Heart right ventricle (tissue), 16 donors: ENCODE data around the gene TRIM63. TPM values are rescaled to one million over a fixed set of nuclear protein-coding genes. Genes with fewer than 3 reads are reported as not detected.
"Not testable (repeated sequence)": the region's sequence is repeated elsewhere in the genome, so short reads cannot be mapped to it uniquely, and the experiment has no call there.

ENCODE experiments used
- ATAC-seq, 8 donors: fragments of 200-7000 bp; cut with Tn5 transposase; one replicate each; pipeline ENCODE4 v1.9.1; 2020; ENCODE audit warnings: mild to moderate bottlenecking in 8 of 8, moderate library complexity in 8 of 8, moderate number of reproducible peaks in 1 of 8
- DNase-seq, 2 donors: peaks; one replicate each; pipeline ENCODE4 v3.0.0-alpha.2; 2020
- H3K27ac ChIP-seq, 10 donors: fragments of 200-600 bp; sonication (generic) in 2 of 10; one replicate each; pipeline versions ENCODE4 v1.5.0 to v1.8.0; 2020 to 2022; ENCODE audit warnings: mild to moderate bottlenecking in 3 of 10
- H3K27me3 ChIP-seq, 7 donors: fragments of 200-600 bp; one replicate each; pipeline ENCODE4 v1.8.0; 2021 to 2022; ENCODE audit warnings: mild to moderate bottlenecking in 2 of 7
- H3K36me3 ChIP-seq, 9 donors: fragments of 200-600 bp; sonication (generic) in 1 of 9; one replicate each; pipeline versions ENCODE4 v1.5.0 to v1.8.0; 2020 to 2022; ENCODE audit warnings: mild to moderate bottlenecking in 2 of 9
- H3K4me1 ChIP-seq, 9 donors: fragments of 200-600 bp; sonication (generic) in 1 of 9; one replicate each; pipeline versions ENCODE4 v1.5.0 to v1.8.0; 2020 to 2022; ENCODE audit warnings: mild to moderate bottlenecking in 4 of 9
- H3K4me3 ChIP-seq, 10 donors: fragments of 200-600 bp; sonication (generic) in 2 of 10; one replicate each; pipeline versions ENCODE4 v1.5.0 to v1.8.0; 2020 to 2022; ENCODE audit warnings: mild to moderate bottlenecking in 7 of 10, moderate library complexity in 2 of 10
- H3K9me3 ChIP-seq, 11 donors: fragments of 200-600 bp in 10 of 11; sonication (generic) in 2 of 11; one replicate each; pipeline versions ENCODE4 v1.5.0 to v1.8.0; 2013 to 2022; ENCODE audit warnings: mild to moderate bottlenecking in 2 of 11, control low read depth in 1 of 11, moderate library complexity in 1 of 11
- CTCF ChIP-seq, 9 donors: fragments of 200-600 bp; sonication (generic) in 2 of 9; IDR thresholded peaks; one replicate each; pipeline versions ENCODE4 v1.5.0 to v1.8.0; 2021 to 2022; ENCODE audit warnings: antibody characterized with exemption in 9 of 9, mild to moderate bottlenecking in 5 of 9, moderate library complexity in 1 of 9
- WGBS, 2 donors: extraction: QIAGEN DNeasy Blood & Tissue Kit; methylation state at CpG; one replicate each; pipeline ENCODE4 v1.1.7; 2013; ENCODE audit warnings: inconsistent platforms in 1 of 2; 5-methylcytosine and 5-hydroxymethylcytosine counted together
- intact Hi-C, 10 donors: fragments of 100-400 bp; cut with DNase I; formaldehyde crosslinking; loops; one replicate each; pipeline versions ENCODE4 v1.11.1 to v1.14.2; 2022
- polyA plus RNA-seq, 2 donors: library from polyadenylated mRNA; stranded (reverse); fragments of 200-250 nt; gene quantifications; one replicate each; pipeline ENCODE4 v1.2.3, GENCODE V29; 2013
- total RNA-seq, 10 donors: library from RNA; stranded (reverse); fragmentation: NEBNext Ultra II Directional in 3 of 10; extraction: Animal tissue kit (Norgen Biotek cat#: 25700) in 3 of 10; gene quantifications; one replicate each; pipeline versions ENCODE4 v1.2.1 to v1.2.4, GENCODE V29; 2021 to 2023
- donor health status: Arrhythmogenic right ventricular cardiomyopathy.
- donor health status: ischemic (EF 13 %, LVEDD 7.1; RV severe dilation, severe dysfunction).
- donor health status: healthy with polysubstance abuse.
- donor health status: DM: no; HTN: yes; CAD: no.
- donor health status: DM: no; HTN: no; CAD: no.
- donor health status: ischemic (EF 25% LVEDD 6.9; RV normal size, moderate dysfunction).
- donor health status: ischemic (EF 25% LVEDD 5.7; RV mildly dilated, moderate dysfunction).
- donor health status: healthy.
- donor health status: DM: yes; HTN: yes; CAD: no.
- donor health status: Ischemic cardiomyopathy.
- donor health status: ischemic (EF 35%, LVEDD 5.7; RV mildly dilated, moderate dysfunction).
- donor health status: nonischemic (EF 11% LVEDD 7.7; RV severe dilation, severe dysfunction).
- donor health status: DM: yes; HTN: yes; CAD: no.
- donor health status: PGD.
- donor health status: ischemic (EF 29% LVEDD 5.4; RV normal size, mild dysfunction).
- donor health status: nonischemic (EF 23%, LVEDD 6.1; RV moderate dilation, normal function).

TRIM63 gene
- total and polyA plus RNA-seq, 12 donors: 191 to 415 (median 222) TPM

- not testable (repeated sequence) for H3K36me3 ChIP-seq, H3K27me3 ChIP-seq, H3K9me3 ChIP-seq, H3K27ac ChIP-seq, H3K4me3 ChIP-seq, ATAC-seq, DNase-seq
- peaks cover 0 to 21% (median 9%) of the 10 kb centered on the region in 9 donors for H3K4me1 ChIP-seq
- intact Hi-C loops: loop anchor here (1.0 to 10.0 kb wide), 15 partner anchors 40 to 310 kb away; partner anchors contain the start of genes CEP85 (in 5 of the 10), LIN28A (in 2 of the 10), C1orf232 (in 1 of the 10) and ZNF593 (in 1 of the 10)
- TF ChIP-seq CTCF (IDR thresholded peaks at IDR 0.05): peak in 1 of 9 donors; percentile 3
- 36 to 40% methylated on average over 5 of the region's 5 CpGs for WGBS, 2 donors
Measured at GRCh38 chr1:26105226-26105548, 37.8 kb upstream of the TRIM63 start.

- Histone ChIP-seq H3K4me3 (no peak overlapping the region), H3K36me3 (no peaks in the 10 kb centered on the region), H3K9me3 (no peaks in the 10 kb centered on the region), H3K27ac (no peak overlapping the region), H3K4me1 (peaks cover 0 to 16% (median 5%) of the 10 kb centered on the region in 9 donors), H3K27me3 (no peaks in the 10 kb centered on the region)
- ATAC-seq (no peak), DNase-seq (no peak)
- WGBS, 2 donors: 34 to 43% methylated on average over 2 of the region's 2 CpGs
- TF ChIP-seq CTCF (IDR thresholded peaks at IDR 0.05): no peak
- intact Hi-C loops: loop anchor here in 8 of 10 donors (2.0 to 10.0 kb wide), 8 partner anchors 45 to 312 kb away; partner anchors contain the start of genes CEP85 (in 2 of the 8) and LIN28A (in 2 of the 8)
Measured at GRCh38 chr1:26102526-26102925, 35.1 kb upstream of the TRIM63 start.

DNA sequence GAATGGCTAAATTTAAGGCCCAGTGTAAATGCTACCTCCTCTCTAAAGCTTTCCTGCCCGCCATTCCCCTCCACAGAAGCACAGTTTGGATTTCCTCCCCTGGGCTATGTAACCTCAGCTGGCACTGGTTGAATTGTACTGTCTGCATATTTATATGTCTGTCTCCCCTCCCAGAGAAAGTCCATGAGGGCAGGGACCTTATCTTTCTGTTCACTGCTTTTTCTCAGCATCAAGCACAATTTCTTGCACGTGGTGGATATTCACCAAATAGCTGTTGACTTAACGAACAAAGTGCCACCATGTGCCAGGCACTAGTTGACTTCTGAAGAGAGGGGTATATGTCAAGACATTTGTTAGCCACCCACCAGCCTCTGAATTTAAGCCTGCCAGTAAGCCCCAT, 34.7 kb upstream of the TRIM63 start:
- no peak for DNase-seq
- no peaks in the 10 kb centered on the region for H3K27me3 ChIP-seq

DNA sequence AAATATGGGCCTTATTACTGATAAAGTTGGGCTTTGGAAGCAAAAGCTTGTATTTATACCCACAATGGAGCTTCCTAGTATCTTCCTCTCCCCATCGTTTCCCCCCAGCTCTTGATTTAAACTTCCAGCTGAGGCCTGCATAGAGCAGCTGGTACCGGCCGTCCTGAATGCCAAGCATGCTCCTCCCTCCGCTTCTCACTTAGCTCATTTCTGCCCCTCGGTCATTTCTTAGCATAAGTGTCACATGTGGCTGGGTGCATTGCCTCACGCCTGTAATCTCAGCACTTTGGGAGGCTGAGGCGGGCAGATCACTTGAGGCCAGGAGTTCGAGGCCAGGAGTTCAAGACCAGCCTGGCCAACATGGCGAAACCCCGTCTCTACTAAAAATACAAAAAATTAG, 32.8 kb upstream of the TRIM63 start:
- DNase-seq, H3K27me3 ChIP-seq, H3K9me3 ChIP-seq, H3K4me3 ChIP-seq, H3K36me3 ChIP-seq: not testable (repeated sequence)
- ATAC-seq: peak in 1 of 8 donors; percentile 36
- Histone ChIP-seq H3K4me1 (peaks cover 1 to 21% (median 9%) of the 10 kb centered on the region in 9 donors), H3K27ac (peak overlapping the region in 2 of 10 donors; percentile 22 to 25)
- WGBS, 2 donors: 52 to 64% methylated on average over 10 of the region's 10 CpGs
- intact Hi-C loops: loop anchor here in 8 of 10 donors (5.0 to 10.0 kb wide), 7 partner anchors 47 to 315 kb away; partner anchors contain the start of genes CEP85 (in 2 of the 8) and LIN28A (in 2 of the 8)

More for the DNA sequence above, 34.7 kb upstream of the TRIM63 start:
- Histone ChIP-seq H3K27ac (no peak overlapping the region), H3K4me1 (peaks cover 0 to 16% (median 5%) of the 10 kb centered on the region in 9 donors), H3K4me3 (no peak overlapping the region), H3K36me3 (no peaks in the 10 kb centered on the region), H3K9me3 (no peaks in the 10 kb centered on the region)
- no peak for TF ChIP-seq CTCF (IDR thresholded peaks at IDR 0.05)
- WGBS, 2 donors: 70 to 75% methylated on average over 3 of the region's 3 CpGs
- no peak for ATAC-seq
- intact Hi-C loops: loop anchor here in 8 of 10 donors (2.0 to 10.0 kb wide), 8 partner anchors 45 to 313 kb away; partner anchors contain the start of genes CEP85 (in 2 of the 8) and LIN28A (in 2 of the 8)

- 94 to 97% methylated on average over 3 of the region's 3 CpGs for WGBS, 2 donors
- H3K4me3 ChIP-seq: no peak overlapping the region
- peak overlapping the region in 1 of 10 donors; percentile 22 for H3K27ac ChIP-seq
- no peaks in the 10 kb centered on the region for H3K36me3 ChIP-seq
- no peak for DNase-seq
- H3K4me1 ChIP-seq: peaks cover 3 to 24% (median 10%) of the 10 kb centered on the region in 9 donors
- no peaks in the 10 kb centered on the region for H3K27me3 ChIP-seq
- intact Hi-C loops: loop anchor here in 8 of 10 donors (5.0 to 10.0 kb wide), 7 partner anchors 48 to 315 kb away; partner anchors contain the start of genes CEP85 (in 2 of the 8) and LIN28A (in 2 of the 8)
- no peaks in the 10 kb centered on the region for H3K9me3 ChIP-seq
- no peak for TF ChIP-seq CTCF (IDR thresholded peaks at IDR 0.05)
- ATAC-seq: no peak
Measured at GRCh38 chr1:26099780-26100179, 32.4 kb upstream of the TRIM63 start.
